Lung (tissue), 12 donors: ENCODE data around the gene SUSD1. TPM values are rescaled to one million over a fixed set of nuclear protein-coding genes. Genes with fewer than 3 reads are reported as not detected.

Experiments
- ATAC-seq: fragments of 200-7000 bp; cut with Tn5 transposase; one replicate; pipeline ENCODE4 v1.9.1; 2020; ENCODE audit warnings: moderate number of reproducible peaks; ENCODE audit not compliant: insufficient read depth, low FRiP score
- DNase-seq, 3 donors: peaks; one replicate each; pipeline ENCODE4 v3.0.0-alpha.2; 2013 to 2017
- H3K27ac ChIP-seq, 2 donors: one replicate each; pipeline ENCODE4 v1.5.1; 2013; ENCODE audit warnings: mild to moderate bottlenecking in 2 of 2, moderate library complexity in 2 of 2, control low read depth in 1 of 2, inconsistent platforms in 1 of 2, low read depth in 1 of 2, low read length in 1 of 2
- H3K27me3 ChIP-seq, 3 donors: one replicate each; pipeline ENCODE4 v1.5.1; 2013; ENCODE audit warnings: low read length in 2 of 3; ENCODE audit not compliant: control insufficient read depth in 3 of 3, insufficient read depth in 3 of 3
- H3K36me3 ChIP-seq, 4 donors: one replicate each; pipeline ENCODE4 v1.5.1; 2013; ENCODE audit warnings: low read length in 4 of 4, mild to moderate bottlenecking in 1 of 4, moderate library complexity in 1 of 4; ENCODE audit not compliant: control insufficient read depth in 4 of 4, insufficient read depth in 4 of 4
- H3K4me1 ChIP-seq, 5 donors: one replicate each; pipeline ENCODE4 v1.5.1; 2013; ENCODE audit warnings: low read length in 5 of 5, mild to moderate bottlenecking in 2 of 5, moderate library complexity in 1 of 5; ENCODE audit not compliant: control insufficient read depth in 5 of 5, insufficient read depth in 5 of 5
- H3K4me3 ChIP-seq: one replicate; pipeline ENCODE4 v1.5.1; 2013; ENCODE audit warnings: mild to moderate bottlenecking, control low read depth, moderate library complexity
- H3K9ac ChIP-seq, 2 donors: one replicate each; pipeline ENCODE4 v1.5.1; 2013; ENCODE audit warnings: low read length in 2 of 2, control low read depth in 1 of 2; ENCODE audit not compliant: insufficient read depth in 1 of 2
- H3K9me3 ChIP-seq, 4 donors: one replicate each; pipeline ENCODE4 v1.5.1; 2013; ENCODE audit warnings: low read length in 3 of 4, mild to moderate bottlenecking in 1 of 4, moderate library complexity in 1 of 4; ENCODE audit not compliant: control insufficient read depth in 4 of 4, insufficient read depth in 3 of 4
- WGBS, 2 donors: extraction: QIAGEN DNeasy Blood & Tissue Kit; methylation state at CpG; one replicate each; pipeline ENCODE4 v1.1.7; 2013; 5-methylcytosine and 5-hydroxymethylcytosine counted together
- polyA plus RNA-seq, 2 donors: library from polyadenylated mRNA; stranded (reverse); fragments of 200-250 nt; gene quantifications; one replicate each; pipeline ENCODE4 v1.2.1, GENCODE V29; 2013
- total RNA-seq, 2 donors: library from RNA; depleted of rRNA in 1 of 2; stranded (reverse); fragments of >200 nt in 1 of 2; gene quantifications; one replicate each; pipeline ENCODE4 v1.2.1, GENCODE V29; 2014 to 2021
- TF ChIP-seq, protein P1 (sequence below): IDR thresholded peaks from 2 replicates; pipeline ENCODE4 v1.5.1; 2012; ENCODE audit warnings: mild to moderate bottlenecking; ENCODE audit errors: control extremely low read depth, extremely low read depth
- donor health status: control.
- donor health status: control.
- donor health status: Bipolar disorder and iron deficiency.
- donor health status: healthy.
- donor health status: DM: yes; HTN: yes; CAD: no.

SUSD1 gene
- total and polyA plus RNA-seq, 4 donors: 4.4 to 26.6 (median 21.1) TPM

DNA sequence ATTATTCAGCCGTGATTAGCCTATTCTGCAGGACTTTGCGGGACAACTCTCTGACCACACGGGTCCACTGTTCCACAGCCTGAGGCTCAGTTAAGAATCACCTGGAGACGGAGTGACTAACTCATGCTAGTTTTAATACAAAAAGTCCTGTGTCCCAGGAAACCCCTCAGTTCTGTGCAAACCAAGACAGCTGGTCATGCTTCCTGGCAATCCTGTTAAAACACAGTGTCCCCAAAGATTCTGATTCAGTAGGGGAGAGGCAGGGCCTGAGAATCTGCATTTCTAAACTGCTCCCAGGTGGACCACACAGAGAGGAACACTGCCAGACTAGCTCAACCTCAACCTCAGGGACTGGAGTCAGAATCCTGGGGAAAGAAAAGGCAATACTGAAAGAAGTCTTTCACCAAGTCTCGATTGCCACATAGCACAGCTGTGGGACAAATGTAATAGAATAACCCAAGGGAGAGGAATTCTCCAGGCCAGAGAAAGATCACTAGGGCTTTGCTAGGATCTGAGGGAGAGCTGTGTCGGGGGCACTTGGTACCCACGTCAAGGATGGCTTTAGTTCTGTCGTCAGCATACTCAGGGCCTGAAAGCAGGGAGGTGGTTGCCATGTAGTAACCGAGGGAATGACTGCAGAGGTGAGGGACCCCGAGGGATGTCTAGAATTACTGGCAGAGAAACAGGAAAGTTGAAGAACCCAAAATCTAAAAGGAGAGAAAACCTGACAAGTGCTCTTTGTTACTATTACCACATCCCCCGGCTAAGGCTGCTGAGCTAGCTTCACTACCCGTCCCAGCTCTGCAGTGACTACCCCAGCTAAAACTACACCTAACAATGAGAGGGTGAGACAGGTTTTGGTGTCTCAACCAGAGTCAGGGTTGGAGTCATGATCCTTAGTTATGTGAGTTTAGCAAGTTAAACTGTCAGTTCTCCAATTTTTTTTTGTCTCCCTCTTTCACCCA lies 8.6 kb downstream of the SUSD1 start:
- 83 to 88% methylated on average over 12 of the region's 12 CpGs for WGBS, 2 donors
- TF ChIP-seq, protein P1, sequence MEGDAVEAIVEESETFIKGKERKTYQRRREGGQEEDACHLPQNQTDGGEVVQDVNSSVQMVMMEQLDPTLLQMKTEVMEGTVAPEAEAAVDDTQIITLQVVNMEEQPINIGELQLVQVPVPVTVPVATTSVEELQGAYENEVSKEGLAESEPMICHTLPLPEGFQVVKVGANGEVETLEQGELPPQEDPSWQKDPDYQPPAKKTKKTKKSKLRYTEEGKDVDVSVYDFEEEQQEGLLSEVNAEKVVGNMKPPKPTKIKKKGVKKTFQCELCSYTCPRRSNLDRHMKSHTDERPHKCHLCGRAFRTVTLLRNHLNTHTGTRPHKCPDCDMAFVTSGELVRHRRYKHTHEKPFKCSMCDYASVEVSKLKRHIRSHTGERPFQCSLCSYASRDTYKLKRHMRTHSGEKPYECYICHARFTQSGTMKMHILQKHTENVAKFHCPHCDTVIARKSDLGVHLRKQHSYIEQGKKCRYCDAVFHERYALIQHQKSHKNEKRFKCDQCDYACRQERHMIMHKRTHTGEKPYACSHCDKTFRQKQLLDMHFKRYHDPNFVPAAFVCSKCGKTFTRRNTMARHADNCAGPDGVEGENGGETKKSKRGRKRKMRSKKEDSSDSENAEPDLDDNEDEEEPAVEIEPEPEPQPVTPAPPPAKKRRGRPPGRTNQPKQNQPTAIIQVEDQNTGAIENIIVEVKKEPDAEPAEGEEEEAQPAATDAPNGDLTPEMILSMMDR: no peak
- H3K27me3 ChIP-seq: no peaks in the 10 kb centered on the region
- peaks cover 0 to 2% (median 0%) of the 10 kb centered on the region in 4 donors for H3K36me3 ChIP-seq
- peak overlapping the region; percentile 7 to 22 for H3K27ac ChIP-seq
- H3K4me1 ChIP-seq: peaks cover 0 to 15% (median 0%) of the 10 kb centered on the region in 5 donors
- peak overlapping the region in 1 of 2 donors; percentile 1 for H3K9ac ChIP-seq
- ATAC-seq (no peak), DNase-seq (peak in 2 of 3 donors; percentile 22 to 47)
- no peaks in the 10 kb centered on the region for H3K9me3 ChIP-seq
- no peak overlapping the region for H3K4me3 ChIP-seq

DNA sequence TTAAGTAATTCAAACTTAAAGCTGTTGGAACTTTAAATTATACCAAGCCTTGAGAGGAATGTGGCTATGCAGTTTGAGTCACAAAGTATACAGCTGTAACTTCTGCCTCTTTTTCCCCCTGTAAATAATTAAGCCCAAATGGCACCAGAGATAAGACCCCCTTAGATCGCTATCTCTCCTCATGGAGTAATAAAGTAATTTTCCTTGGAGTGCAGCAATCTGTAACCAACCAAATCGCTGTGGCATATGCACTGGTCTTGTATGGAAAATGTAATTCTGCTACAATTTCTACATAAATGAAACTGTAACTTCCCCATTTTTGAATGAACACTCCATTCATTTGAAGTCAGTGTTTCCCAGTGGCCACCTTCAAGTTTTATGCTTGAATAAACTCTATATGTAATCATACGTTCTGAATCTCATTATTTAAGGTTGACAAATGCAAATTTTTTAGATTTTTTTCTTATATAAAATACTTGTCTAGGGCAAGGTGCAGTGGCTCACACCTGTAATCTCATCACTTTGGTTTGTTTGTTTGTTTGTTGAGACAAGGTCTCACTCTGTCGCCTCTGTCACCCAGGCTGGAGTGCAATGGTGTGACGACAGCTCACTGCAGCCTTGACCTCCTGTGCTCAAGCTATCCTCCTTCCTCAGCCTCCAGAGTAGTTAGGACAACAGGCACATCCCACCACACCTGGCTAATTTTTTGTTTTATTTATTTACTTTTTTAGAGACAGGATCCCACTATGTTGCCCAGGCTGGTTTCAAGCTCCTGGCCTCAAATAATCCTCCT lies 12.3 kb downstream of the SUSD1 start:
- 50 to 77% methylated on average over 5 of the region's 5 CpGs for WGBS, 2 donors
- Histone ChIP-seq H3K9me3 (no peaks in the 10 kb centered on the region), H3K4me3 (no peak overlapping the region), H3K9ac (peak overlapping the region in 1 of 2 donors; percentile 3), H3K27me3 (no peaks in the 10 kb centered on the region), H3K27ac (no peak overlapping the region), H3K36me3 (no peaks in the 10 kb centered on the region), H3K4me1 (peaks cover 0 to 6% (median 0%) of the 10 kb centered on the region in 5 donors)
- ATAC-seq (no peak), DNase-seq (no peak)
- TF ChIP-seq, protein P1: no peak

DNA sequence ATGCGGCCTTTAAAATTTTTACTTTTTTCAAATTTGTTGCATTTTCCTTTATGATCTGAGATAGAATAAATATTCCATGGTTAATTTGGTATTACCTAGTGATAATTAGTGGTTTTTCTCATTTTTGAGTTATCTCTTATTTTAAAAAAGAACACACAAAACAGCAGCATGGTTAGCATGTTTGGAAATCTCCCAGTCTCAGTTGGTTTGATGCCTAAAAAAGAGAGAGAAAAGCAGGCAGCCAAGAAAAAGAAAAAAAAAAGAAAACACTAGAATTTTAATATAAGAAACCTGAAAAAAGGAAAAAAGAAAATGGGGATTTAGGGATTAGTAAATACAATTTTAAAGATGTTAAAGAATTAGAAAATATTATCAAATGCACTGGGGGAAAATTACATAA lies 15.3 kb downstream of the SUSD1 start:
- Histone ChIP-seq H3K9ac (no peak overlapping the region), H3K36me3 (no peaks in the 10 kb centered on the region), H3K9me3 (no peaks in the 10 kb centered on the region), H3K27me3 (no peaks in the 10 kb centered on the region), H3K27ac (no peak overlapping the region), H3K4me1 (peaks cover 0 to 6% (median 0%) of the 10 kb centered on the region in 5 donors), H3K4me3 (no peak overlapping the region)
- WGBS, 2 donors: 98 to 100% methylated on average over 1 of the region's 1 CpG
- ATAC-seq: no peak
- no peak for DNase-seq
- TF ChIP-seq, protein P1: no peak
